Esophagus squamous epithelium (tissue), 4 donors: ENCODE results near the gene SLC6A7.

Source experiments
- CTCF ChIP-seq, 6 experiments: fragments of 450-650 bp in 4 of 6; fragments of 200-600 bp in 2 of 6; sonication (generic) in 2 of 6; IDR thresholded peaks; one replicate each; pipeline ENCODE4 v1.5.1; 2016 to 2019; ENCODE audit warnings: antibody characterized with exemption in 6 of 6, mild to moderate bottlenecking in 4 of 6, moderate library complexity in 4 of 6
- POLR2A ChIP-seq, 4 donors: fragments of 450-650 bp; IDR thresholded peaks; one replicate each; pipeline ENCODE4 v1.6.1; 2017; ENCODE audit warnings: antibody characterized with exemption in 4 of 4, mild to moderate bottlenecking in 4 of 4, moderate library complexity in 3 of 4

GRCh38 chr5:150156027-150156368 lies 33.9 kb upstream of the SLC6A7 start:
- no peak for TF ChIP-seq CTCF (IDR thresholded peaks at IDR 0.05)
- no peak for TF ChIP-seq POLR2A (IDR thresholded peaks at IDR 0.05)
